Activated CD4-positive, CD25-positive, alpha-beta regulatory T cell treated with anti-CD3 and anti-CD28 coated beads, Interleukin-2, amount 50 U/mL, for 72 hours (primary cell): ENCODE results near the gene PXK.

Experiments
- DNase-seq: peaks from one replicate; pipeline ENCODE4 v3.0.0; 2021

Gene PXK

GRCh38 chr3:58350627-58351013, 17.9 kb downstream of the PXK start:
- DNase-seq: no peak

DNA sequence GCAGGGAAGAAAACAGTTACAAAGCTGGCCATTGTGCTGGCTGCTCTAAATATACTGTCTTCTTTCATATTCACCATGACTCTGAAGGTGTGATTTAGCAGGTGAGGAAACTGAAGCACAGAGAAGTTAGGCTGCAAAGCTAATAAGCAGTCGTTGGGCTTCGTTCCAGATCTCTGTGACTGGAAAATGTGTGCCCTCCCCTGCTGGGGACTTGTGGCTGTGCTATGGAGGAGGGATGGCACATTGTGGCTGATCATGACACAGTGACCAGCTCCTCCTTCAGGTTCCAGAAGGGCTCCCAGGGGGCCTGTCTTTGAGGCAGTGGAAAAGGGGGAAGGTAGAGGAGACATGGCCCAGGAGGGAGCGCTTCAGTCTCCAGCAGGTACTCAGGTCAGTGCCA, 19.2 kb downstream of the PXK start:
- no peak for DNase-seq

DNA sequence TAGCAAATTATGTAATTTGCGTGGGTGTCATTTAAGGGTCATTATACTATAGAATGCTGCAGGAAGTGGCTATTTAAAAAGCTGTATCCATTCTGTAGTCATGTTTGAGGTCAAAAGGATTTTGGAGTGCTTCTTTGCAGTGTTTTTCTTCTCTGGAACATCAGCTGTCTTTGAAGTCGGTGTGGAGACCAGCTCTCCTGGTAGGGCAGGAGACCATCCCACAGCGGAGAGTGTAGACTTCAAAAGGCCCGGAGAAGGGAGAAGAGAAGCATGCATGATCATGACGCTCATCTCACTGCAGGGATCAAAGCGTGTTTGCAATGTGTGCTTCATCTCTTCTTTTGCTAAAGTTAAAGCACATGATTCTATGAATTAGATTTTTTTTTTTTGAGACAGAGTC, 19.9 kb downstream of the PXK start:
- no peak for DNase-seq

DNA sequence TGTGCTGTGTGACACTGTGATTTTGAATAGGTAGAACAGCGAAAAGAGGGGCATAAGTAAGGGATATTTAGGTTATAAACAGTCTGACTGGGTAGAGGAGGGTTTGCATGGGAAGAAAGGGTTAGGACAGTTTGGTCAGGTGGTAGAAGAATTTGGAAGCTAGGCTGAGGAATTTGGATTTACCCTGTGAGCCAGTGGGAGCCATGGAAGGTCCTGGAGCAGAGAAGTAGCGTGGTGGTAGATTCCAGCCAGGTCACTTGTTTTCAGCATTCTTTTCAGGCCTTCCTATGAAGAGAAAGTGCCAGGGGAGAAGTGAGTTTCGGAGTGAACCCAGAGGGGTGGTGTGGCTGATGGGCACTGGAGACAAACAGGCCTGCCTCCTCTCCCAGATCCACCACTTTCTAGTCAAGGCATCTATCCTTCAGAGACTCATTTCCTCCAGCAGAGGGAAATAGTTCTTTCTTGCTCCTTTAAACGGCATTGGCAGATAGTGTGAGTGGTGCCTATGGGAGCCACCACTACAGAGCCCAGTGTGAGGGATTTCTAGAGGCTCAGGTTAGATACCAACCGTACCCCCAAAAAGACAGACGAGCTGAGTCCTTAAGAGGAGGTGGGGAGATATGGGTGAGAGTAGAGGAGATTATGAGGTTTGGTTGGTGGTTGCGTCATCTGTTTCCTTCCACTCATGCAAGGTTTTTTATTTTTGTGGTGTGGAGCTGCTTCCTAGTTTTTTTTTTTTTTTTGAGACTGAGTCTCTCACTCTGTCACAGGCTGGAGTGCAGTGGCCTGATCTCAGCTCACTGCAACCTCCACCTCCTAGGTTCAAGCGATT, 21.2 kb downstream of the PXK start:
- no peak for DNase-seq

- no peak for DNase-seq
Observed at GRCh38 chr3:58355179-58355578, 22.5 kb downstream of the PXK start.

DNA sequence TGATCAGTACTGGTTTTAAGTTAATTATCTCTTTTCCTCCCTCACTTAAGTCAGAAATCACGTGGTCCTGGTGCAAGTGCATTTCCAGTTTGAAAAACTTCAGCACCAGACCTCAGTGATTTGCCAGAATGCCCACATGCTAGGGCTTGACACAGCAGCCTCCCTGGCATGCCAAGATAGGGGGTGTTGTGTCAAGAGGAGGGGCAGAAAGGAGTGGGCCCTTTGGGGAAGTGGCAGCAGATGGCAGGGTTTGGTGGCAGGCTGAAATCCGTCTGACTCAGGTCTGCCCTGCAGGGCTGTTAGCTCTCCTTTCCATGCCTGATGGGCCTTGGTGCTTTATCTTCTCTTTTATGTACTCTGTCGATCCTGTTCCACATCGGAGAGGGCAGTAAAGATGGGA, 23.4 kb downstream of the PXK start:
- no peak for DNase-seq

DNA sequence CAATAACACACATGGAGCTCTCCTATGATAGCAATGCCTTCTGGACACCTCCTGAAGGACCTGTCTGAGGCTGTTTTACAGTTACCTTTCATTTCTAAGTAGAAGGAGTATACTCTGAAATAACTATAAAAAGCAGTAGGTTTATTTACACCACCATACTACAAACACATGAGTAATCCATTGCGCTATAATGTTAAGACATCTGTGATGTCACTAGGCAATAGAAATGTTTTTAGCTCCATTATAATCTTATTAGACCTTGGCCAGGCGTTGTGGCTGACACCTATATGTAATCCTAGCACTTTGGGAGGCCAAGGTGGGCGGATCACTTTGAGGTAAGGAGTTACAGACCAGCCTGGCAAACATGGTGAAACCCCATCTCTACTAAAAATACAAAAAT, 24.7 kb downstream of the PXK start:
- no peak for DNase-seq

GRCh38 chr3:58358092-58358491, 25.4 kb downstream of the PXK start:
- no peak for DNase-seq

- no peak for DNase-seq
Observed at GRCh38 chr3:58358808-58359207, 26.1 kb downstream of the PXK start.

GRCh38 chr3:58359621-58360020, 26.9 kb downstream of the PXK start:
- no peak for DNase-seq

- no peak for DNase-seq
Observed at GRCh38 chr3:58361866-58362265, 29.2 kb downstream of the PXK start.

DNA sequence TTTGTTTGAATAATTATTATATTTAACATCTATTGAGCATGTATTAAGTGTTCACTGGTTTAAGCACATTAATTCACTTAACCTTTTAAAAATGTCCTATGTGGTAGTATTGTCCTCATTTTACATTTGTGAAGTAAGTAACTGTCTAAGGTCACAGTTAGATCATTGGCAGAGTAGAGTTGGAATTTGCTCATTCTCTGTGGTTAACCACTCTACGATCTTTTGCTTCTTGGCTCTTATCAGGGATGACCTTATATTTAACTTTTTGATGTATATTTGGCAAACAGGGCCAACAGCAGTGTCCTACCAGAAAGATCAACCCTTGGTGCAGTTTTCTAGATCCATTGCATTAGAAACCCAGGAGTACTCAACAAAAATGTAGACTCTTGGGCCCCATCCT, 34.0 kb downstream of the PXK start:
- no peak for DNase-seq

DNA sequence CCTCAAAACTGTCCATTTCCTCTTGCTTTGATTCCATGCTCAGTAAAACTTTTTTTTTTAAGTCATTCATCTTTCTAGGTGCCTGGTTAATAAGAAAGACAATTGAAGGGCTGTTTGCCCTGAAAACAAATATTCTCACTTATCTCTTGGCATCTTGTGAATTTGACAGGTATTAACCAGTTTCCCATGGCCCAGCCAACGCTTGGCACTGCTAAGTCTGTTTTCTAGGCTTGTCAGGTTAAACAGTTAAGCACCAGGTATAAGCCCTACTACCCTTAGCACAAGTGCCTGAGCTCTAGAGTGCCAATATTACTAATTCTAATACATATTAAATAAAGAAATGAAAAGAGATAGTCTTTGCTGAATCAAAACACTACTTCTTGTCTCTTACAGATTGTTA, 36.3 kb downstream of the PXK start:
- no peak for DNase-seq

DNA sequence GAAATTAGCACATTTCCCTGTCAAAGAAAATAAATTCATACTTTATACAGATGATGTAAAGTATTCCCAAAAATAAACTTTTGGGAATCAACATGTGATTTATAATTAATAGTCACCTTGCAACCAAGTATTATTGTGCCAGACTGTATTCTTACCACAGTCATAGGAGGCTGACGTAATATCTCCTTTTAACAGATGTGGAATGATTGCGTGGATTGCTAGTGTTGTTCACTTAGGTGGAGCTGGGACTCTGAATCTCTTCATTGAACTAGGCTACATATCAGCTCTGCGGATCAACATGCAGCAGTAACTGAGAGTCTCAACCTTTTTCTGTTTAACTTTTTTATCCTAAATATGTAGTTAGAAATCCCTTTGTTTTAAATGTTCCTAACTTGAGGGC, 37.2 kb downstream of the PXK start:
- DNase-seq: no peak

DNA sequence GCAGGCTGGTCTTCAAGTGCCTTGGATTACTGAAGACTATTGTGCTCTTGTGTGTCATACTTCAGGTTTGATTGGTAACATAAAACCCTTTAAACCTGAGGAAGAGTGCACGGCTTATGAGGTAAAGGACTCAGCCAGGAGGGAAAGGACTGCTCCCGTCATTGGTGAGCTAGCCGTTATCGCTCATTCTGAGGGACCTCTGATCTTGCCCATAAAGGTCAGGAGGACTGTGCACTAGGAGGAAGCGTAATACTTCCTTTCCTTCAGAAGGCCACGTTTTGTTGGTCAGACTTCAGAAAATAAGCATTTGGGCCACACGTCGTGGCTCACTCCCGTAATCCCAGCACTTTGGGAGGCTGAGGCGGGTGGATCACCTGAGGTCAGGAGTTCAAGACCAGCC, 37.7 kb downstream of the PXK start:
- no peak for DNase-seq

DNA sequence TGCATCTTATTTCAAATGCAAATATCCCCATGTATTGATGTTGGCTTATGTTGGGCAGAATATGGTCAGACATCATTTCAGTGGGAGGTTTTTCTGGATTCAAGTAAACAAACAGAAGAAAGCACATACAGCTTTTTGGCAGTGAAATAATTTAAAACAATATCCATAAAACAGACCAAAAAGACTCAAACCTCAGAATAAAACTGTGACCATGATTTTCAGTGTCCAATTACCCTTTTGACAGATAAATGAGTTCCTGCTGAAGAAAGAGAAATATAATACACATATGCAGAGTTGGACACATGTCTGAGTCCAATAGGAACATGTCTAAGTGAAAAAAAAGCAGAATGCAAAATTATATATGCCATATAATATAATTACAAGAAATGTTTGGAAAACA, 39.1 kb downstream of the PXK start:
- DNase-seq: no peak

DNA sequence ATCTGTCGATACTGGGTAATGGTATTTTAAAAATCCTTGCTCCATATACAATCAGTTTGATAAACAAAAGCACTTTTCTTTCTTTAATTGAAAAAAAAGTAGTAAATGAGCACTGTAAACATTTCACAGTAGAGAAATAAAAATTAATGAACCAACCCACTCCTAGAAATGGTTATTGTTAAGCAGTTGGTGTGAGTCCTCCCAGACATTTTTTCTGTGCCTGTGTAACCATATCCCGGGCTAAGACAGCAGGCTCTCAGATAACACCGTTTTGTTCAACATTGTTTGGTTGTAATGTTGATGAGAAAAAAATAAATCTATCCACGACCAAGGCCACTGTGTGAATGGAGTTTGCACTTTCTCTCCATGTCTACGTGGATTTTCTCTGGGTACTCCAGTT, 42.6 kb downstream of the PXK start:
- no peak for DNase-seq

DNA sequence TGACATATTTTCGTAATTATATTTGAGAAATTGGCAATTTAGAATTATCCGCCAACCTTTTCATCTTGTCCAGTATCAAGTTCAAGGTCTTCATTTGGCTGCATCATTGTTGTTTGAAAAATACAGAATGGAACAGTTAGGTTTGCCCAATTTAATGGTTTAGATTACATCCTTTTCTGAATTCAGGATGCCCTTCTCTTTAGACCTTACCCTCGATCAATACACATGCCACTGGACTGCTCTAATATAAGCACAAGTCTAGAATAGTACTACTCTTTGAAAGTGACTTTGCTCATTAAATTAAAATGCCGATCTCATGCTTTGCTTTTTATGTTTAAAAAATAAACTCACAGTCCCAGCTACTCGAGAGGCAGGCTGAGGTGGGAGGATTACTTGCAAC, 44.5 kb downstream of the PXK start:
- DNase-seq: no peak

GRCh38 chr3:58377750-58378149, 45.1 kb downstream of the PXK start:
- DNase-seq: no peak

- DNase-seq: no peak
Observed at GRCh38 chr3:58379351-58380073, 46.8 kb downstream of the PXK start.

GRCh38 chr3:58383476-58383875, 50.8 kb downstream of the PXK start:
- no peak for DNase-seq

DNA sequence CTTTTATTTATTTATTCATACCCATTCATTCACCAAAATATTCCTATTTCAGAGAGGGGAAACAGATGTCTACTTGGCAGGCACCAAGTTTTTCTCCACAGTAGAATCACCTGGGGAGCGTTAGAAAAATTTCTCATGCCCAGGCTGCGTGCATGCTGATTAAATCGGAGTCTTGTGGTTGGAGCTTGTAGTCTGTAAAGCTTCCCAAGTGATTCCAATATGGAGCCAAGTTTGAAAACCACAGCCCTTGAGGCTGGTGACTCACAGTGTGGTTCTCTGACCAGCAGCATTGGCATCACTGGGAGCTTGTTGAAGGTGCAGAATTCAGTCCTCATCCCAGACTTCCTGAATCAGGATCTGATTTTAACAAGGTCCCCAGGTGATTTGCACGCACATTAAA, 51.2 kb downstream of the PXK start:
- DNase-seq: no peak

DNA sequence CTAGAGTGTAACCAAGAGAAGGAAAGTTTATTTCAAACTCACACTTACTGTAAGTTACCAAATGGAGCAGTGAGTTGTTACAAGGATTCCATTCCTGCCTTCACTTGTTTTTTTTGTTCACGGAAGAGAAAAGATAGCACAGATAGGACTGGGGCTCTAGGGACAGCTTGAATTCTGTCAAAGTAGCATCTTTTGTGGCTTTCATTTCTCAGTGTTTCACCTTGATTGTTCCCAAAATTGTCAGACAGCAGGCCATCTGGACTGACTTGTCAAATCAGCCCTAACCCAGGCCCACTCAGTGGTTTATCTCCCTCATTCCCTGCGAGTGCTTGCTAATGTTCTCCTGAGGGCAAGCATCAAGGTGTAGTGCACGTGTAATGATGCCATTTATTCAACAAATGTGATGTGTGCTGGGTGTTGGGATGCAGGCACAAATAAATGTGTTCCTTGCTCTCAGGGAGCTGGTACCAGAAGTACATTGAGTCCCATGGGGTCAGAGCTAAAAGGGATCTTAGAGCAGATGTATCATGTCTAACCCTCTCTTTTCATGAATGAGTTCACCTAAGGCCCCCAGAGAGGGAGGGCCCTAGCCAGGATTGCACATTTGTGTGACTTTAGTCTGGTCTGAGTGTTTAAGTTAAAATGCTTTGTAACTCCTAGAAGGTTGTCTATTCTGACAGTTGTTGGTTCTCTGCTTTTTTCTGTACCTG, 51.8 kb downstream of the PXK start:
- no peak for DNase-seq
